Measurements from ENCODE around the gene SULT4A1. TPM values are rescaled to one million over a fixed set of nuclear protein-coding genes. Genes with fewer than 3 reads are reported as not detected.

SULT4A1 gene
- total RNA-seq, 1 experiment from 2014 or later, result 8.4 TPM

GRCh38 chr22:43887391-43887790 is 25.1 kb upstream of the SULT4A1 start (continued):
- no peak for TF ChIP-seq REST (IDR thresholded peaks at IDR 0.05; ENCODE audit: low read depth)

- Histone ChIP-seq H3K27me3 (ENCODE audit: insufficient read depth, low read length) (no peaks in the 10 kb centered on the region), H3K4me3 (replicated peaks in 1 of 2; ENCODE audit: low read depth in 1 of 2, low read length in 2 of 2) (no peak overlapping the region), H3K9ac (ENCODE audit: low read length) (no peak overlapping the region), H3K4me1 (ENCODE audit: control insufficient read depth in 1 of 2, insufficient read depth in 2 of 2, low read length in 2 of 2) (peaks cover 0 to 14% of the 10 kb centered on the region in 2 experiments; a peak in 1 of 4 replicates), H4K20me1 (ENCODE audit: insufficient read depth) (no peaks in the 10 kb centered on the region), H3K36me3 (ENCODE audit: control insufficient read depth in 1 of 2, insufficient read depth in 2 of 2, low read length in 2 of 2) (no peaks in the 10 kb centered on the region), H2AFZ (ENCODE audit: low read depth, low read length, poor library complexity, severe bottlenecking) (no peak overlapping the region), H3K79me2 (ENCODE audit: insufficient read depth, low read length) (no peaks in the 10 kb centered on the region), H3K4me2 (ENCODE audit: low read length) (no peak overlapping the region), H3K27ac (ENCODE audit: low read depth, low read length) (no peak overlapping the region), H3K9me3 (ENCODE audit: control insufficient read depth in 1 of 2, insufficient read depth in 1 of 2, low read depth in 1 of 2, low read length in 2 of 2) (no peaks in the 10 kb centered on the region), H3K9me2 (ENCODE audit: insufficient read depth) (no peaks in the 10 kb centered on the region)
- ChIA-PET POLR2A (no interaction called here), CTCF (interaction anchor here (2.9 kb wide), 1 partner anchor 59 kb away, joined by 30 read pairs; no protein-coding TSS in a partner anchor), RAD21 (ENCODE audit: low non-redundant PET in 1 of 2, low total read pairs in 2 of 2, uncharacterized antibody in 2 of 2, unreplicated experiment in 2 of 2) (no interaction called here)
- intact Hi-C loops (cut with micrococcal nuclease), result loop anchor here (10.0 kb wide), 2 partner anchors 199 to 739 kb away; no protein-coding TSS in a partner anchor
- DNase-seq (ENCODE audit: low read depth, low spot score) (no peak), ATAC-seq (no peak)
- BruUV-seq (replicated peaks), result no TSS peak
- TF ChIP-seq ZFX (IDR thresholded peaks at IDR 0.05) (no peak), CTCF (IDR thresholded peaks at IDR 0.05 in 2 of 3, conservative IDR thresholded peaks at IDR 0.05 in 1 of 3; ENCODE audit: borderline replicate concordance in 1 of 3, insufficient read depth in 1 of 3, low read depth in 2 of 3, low read length in 2 of 3) (no peak), EZH2phosphoT487 (IDR thresholded peaks at IDR 0.05; ENCODE audit: borderline replicate concordance) (no peak), FOSL1 (IDR thresholded peaks at IDR 0.05; ENCODE audit: low read depth) (no peak), ATF3 (IDR thresholded peaks at IDR 0.05) (no peak), JUND (IDR thresholded peaks at IDR 0.05) (no peak), EGR1 (IDR thresholded peaks at IDR 0.05; ENCODE audit: low read depth) (no peak)
Observed at GRCh38 chr22:43886231-43886630, 23.9 kb upstream of the SULT4A1 start.

All from HCT116 (cell line).